Loucy (cell line): ENCODE measurements around the gene MUC5B.
"Not testable (repeated sequence)": the region's sequence is repeated elsewhere in the genome, so short reads cannot be mapped to it uniquely, and the experiment has no call there.

Experiments used
- H2AFZ ChIP-seq: fragments of 200-600 bp; sonication (generic); 2 replicates; pipeline ENCODE4 v1.6.0; 2016; ENCODE audit warnings: antibody characterized with exemption, mild to moderate bottlenecking, low read length, moderate library complexity
- H3F3A ChIP-seq: fragments of 200-600 bp; 2 replicates; pipeline ENCODE4 v1.6.0; 2016; ENCODE audit warnings: antibody characterized with exemption, low read depth, mild to moderate bottlenecking
- H3K27me3 ChIP-seq: fragments of 200-600 bp; sonication (generic); 2 replicates; pipeline ENCODE4 v1.6.1; 2014; ENCODE audit warnings: low read length, mild to moderate bottlenecking; ENCODE audit not compliant: insufficient read depth, poor library complexity, severe bottlenecking
- H3K36me3 ChIP-seq: fragments of 200-600 bp; sonication (generic); 2 replicates; pipeline ENCODE4 v1.6.1; 2016; ENCODE audit warnings: low read length; ENCODE audit not compliant: insufficient read depth
- H3K4me1 ChIP-seq: fragments of 200-600 bp; sonication (generic); 2 replicates; pipeline ENCODE4 v1.5.1; 2014; ENCODE audit warnings: low read length, mild to moderate bottlenecking; ENCODE audit not compliant: insufficient read depth, poor library complexity, severe bottlenecking
- H3K4me2 ChIP-seq: fragments of 200-600 bp; sonication (generic); 2 replicates; pipeline ENCODE4 v1.6.0; 2014; ENCODE audit warnings: antibody characterized with exemption, low read length, low read depth, mild to moderate bottlenecking; ENCODE audit not compliant: poor library complexity, severe bottlenecking
- H3K4me3 ChIP-seq: fragments of 200-600 bp; sonication (generic); 2 replicates; pipeline ENCODE4 v1.5.1; 2014; ENCODE audit warnings: low read length, mild to moderate bottlenecking, mixed read lengths; ENCODE audit not compliant: poor library complexity, severe bottlenecking
- H3K79me2 ChIP-seq: fragments of 200-600 bp; sonication (generic); 2 replicates; pipeline ENCODE4 v1.6.1; 2014; ENCODE audit warnings: low read length; ENCODE audit not compliant: insufficient read depth
- H3K9ac ChIP-seq: fragments of 200-600 bp; sonication (generic); 2 replicates; pipeline ENCODE4 v1.6.0; 2014; ENCODE audit warnings: mild to moderate bottlenecking, low read depth, low read length, moderate library complexity; ENCODE audit not compliant: poor library complexity, severe bottlenecking
- H3K9me2 ChIP-seq: fragments of 200-600 bp; sonication (generic); replicated peaks from 2 replicates; pipeline ENCODE4 v1.6.1; 2016; ENCODE audit warnings: low read depth, low read length, mixed read lengths
- H3K9me3 ChIP-seq: fragments of 200-600 bp; sonication (generic); 2 replicates; pipeline ENCODE4 v1.6.1; 2014; ENCODE audit warnings: mild to moderate bottlenecking, antibody characterized with exemption, low read length, low read depth; ENCODE audit not compliant: insufficient read depth
- H4K20me1 ChIP-seq: fragments of 200-600 bp; sonication (generic); 2 replicates; pipeline ENCODE4 v1.6.0; 2014; ENCODE audit warnings: antibody characterized with exemption, low read length, mild to moderate bottlenecking; ENCODE audit not compliant: insufficient read depth, poor library complexity, severe bottlenecking
- EZH2phosphoT487 ChIP-seq: fragments of 200-600 bp; IDR thresholded peaks from 2 replicates; pipeline ENCODE4 v1.6.1; 2018; ENCODE audit warnings: antibody characterized with exemption, mild to moderate bottlenecking, moderate library complexity, borderline replicate concordance
- TF ChIP-seq, protein P1 (sequence below): fragments of 200-600 bp; sonication (generic); conservative IDR thresholded peaks from 2 replicates; pipeline ENCODE4 v1.5.1; 2014; ENCODE audit warnings: mild to moderate bottlenecking, antibody characterized with exemption, low read length

Gene MUC5B

DNA sequence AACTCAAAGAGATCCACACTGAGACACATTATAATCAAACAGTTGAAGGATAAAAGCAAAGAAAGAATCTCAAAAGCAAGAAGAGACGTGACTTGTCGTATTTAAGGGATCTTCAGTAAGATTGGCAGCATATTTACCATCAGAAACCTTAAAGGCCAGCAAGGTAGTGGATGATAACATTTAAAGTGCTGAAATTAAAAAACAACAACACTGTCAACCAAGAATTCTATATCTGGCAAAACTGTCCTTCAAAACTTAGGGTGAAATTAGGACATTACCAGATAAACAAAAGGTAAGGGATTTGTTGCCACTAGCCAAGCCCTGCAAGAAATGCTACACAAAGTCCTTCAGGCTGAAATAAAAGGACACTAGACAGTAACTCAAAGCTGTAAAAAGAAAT is 11.0 kb upstream of the MUC5B start:
- H4K20me1 ChIP-seq = no peaks in the 10 kb centered on the region
- no peak overlapping the region for H3K9ac ChIP-seq
- peaks cover 25% of the 10 kb centered on the region; the same call in 1 of the 2 replicates for H3K9me3 ChIP-seq
- no peak overlapping the region for H3K4me3 ChIP-seq
- no peaks in the 10 kb centered on the region for H3K9me2 ChIP-seq
- no peaks in the 10 kb centered on the region for H3K4me1 ChIP-seq
- H3K36me3 ChIP-seq = no peaks in the 10 kb centered on the region
- H3F3A ChIP-seq = no peaks in the 10 kb centered on the region
- H3K79me2 ChIP-seq = no peaks in the 10 kb centered on the region
- no peak overlapping the region for H3K4me2 ChIP-seq
- no peak for TF ChIP-seq EZH2phosphoT487
- TF ChIP-seq, protein P1, sequence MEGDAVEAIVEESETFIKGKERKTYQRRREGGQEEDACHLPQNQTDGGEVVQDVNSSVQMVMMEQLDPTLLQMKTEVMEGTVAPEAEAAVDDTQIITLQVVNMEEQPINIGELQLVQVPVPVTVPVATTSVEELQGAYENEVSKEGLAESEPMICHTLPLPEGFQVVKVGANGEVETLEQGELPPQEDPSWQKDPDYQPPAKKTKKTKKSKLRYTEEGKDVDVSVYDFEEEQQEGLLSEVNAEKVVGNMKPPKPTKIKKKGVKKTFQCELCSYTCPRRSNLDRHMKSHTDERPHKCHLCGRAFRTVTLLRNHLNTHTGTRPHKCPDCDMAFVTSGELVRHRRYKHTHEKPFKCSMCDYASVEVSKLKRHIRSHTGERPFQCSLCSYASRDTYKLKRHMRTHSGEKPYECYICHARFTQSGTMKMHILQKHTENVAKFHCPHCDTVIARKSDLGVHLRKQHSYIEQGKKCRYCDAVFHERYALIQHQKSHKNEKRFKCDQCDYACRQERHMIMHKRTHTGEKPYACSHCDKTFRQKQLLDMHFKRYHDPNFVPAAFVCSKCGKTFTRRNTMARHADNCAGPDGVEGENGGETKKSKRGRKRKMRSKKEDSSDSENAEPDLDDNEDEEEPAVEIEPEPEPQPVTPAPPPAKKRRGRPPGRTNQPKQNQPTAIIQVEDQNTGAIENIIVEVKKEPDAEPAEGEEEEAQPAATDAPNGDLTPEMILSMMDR = no peak
- no peak overlapping the region for H2AFZ ChIP-seq
- no peaks in the 10 kb centered on the region for H3K27me3 ChIP-seq

DNA sequence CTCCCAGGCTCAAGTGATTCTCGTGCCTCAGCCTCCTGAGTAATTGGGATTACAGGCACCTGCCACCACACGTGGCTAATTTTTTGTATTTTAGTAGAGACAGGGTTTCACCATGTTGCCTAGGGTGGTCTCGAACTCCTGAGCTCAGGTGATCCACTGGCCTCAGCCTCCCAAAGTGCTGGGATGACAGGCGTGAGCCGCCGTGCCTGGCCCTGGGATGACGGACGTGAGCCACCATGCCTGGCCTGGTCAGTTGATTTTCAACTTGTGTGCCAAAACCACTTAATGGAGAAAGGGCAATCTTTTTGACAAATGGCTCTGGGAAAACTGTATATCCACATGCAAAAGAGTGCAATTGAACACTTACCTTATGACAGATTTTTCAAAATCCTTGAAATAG is 7.0 kb upstream of the MUC5B start:
- not testable (repeated sequence) for H3K9me2 ChIP-seq, H3K79me2 ChIP-seq, H3K4me1 ChIP-seq, H3F3A ChIP-seq, H3K4me2 ChIP-seq, H3K36me3 ChIP-seq, H3K4me3 ChIP-seq, H4K20me1 ChIP-seq, H3K9ac ChIP-seq, H3K27me3 ChIP-seq, H2AFZ ChIP-seq
- H3K9me3 ChIP-seq = peaks cover 19% of the 10 kb centered on the region; the same call in 1 of the 2 replicates

DNA sequence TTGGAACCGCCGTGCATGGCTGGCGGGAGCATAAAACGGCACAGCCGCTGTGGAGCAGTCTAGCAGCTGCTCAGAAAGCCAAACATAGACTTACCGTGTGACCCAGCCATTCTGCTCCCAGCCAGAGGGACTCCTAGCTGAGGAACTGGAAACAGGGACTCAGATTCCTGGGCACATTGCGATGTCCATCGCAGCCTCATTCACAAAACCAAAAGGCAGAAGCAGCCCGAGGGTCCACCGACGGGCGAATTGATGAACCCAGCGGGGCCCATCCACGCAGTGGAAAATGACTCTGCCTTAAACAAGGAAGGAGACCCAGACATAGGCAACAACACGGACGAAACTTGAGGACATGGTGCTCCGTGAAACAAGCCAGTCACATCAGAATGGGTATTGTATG is 5.7 kb upstream of the MUC5B start:
- no peaks in the 10 kb centered on the region for H3K9me2 ChIP-seq

More for the DNA sequence above, 5.7 kb upstream of the MUC5B start:
- Histone ChIP-seq H3K79me2 (no peaks in the 10 kb centered on the region), H3K27me3 (no peaks in the 10 kb centered on the region), H3F3A (no peaks in the 10 kb centered on the region), H2AFZ (no peak overlapping the region), H3K4me1 (no peaks in the 10 kb centered on the region), H3K4me3 (no peak overlapping the region), H3K9me3 (peaks cover 10% of the 10 kb centered on the region; the same call in 1 of the 2 replicates), H3K4me2 (no peak overlapping the region), H3K9ac (no peak overlapping the region), H4K20me1 (no peaks in the 10 kb centered on the region), H3K36me3 (no peaks in the 10 kb centered on the region)
- TF ChIP-seq EZH2phosphoT487 = no peak
- TF ChIP-seq, protein P1 = no peak
